Stimulated activated CD8-positive, alpha-beta memory T cell treated with anti-CD3 and anti-CD28 coated beads, Interleukin-4, amount 100 ng/mL, for 1 hour (primary cell): Measurements from ENCODE around the gene SDE2.
"Not testable (repeated sequence)": the region's sequence is repeated elsewhere in the genome, so short reads cannot be mapped to it uniquely, and the experiment has no call there.

Source experiments
- DNase-seq, 2 donors: peaks; one replicate each; pipeline ENCODE4 v3.0.0-alpha.2; 2020; ENCODE audit warnings: low read depth in 2 of 2, low spot score in 1 of 2

Gene SDE2

GRCh38 chr1:226007126-226007892, 8.2 kb upstream of the SDE2 start:
- DNase-seq = not testable (repeated sequence)

GRCh38 chr1:226006686-226007085, 7.5 kb upstream of the SDE2 start:
- DNase-seq = no peak

- DNase-seq = no peak
Measured at GRCh38 chr1:226004396-226004795, 5.3 kb upstream of the SDE2 start.

GRCh38 chr1:226003502-226004170, 4.5 kb upstream of the SDE2 start:
- DNase-seq = no peak

GRCh38 chr1:226002667-226003501, 3.7 kb upstream of the SDE2 start:
- no peak for DNase-seq

- peak; percentile 11 to 21 for DNase-seq
Measured at GRCh38 chr1:226001963-226002666, 3.0 kb upstream of the SDE2 start.

GRCh38 chr1:226001088-226001487, 1.9 kb upstream of the SDE2 start:
- DNase-seq = no peak

GRCh38 chr1:226000493-226001081, 1.4 kb upstream of the SDE2 start:
- not testable (repeated sequence) for DNase-seq

- no peak for DNase-seq
Measured at GRCh38 chr1:225999912-226000337, 782 bp upstream of the SDE2 start.

GRCh38 chr1:225998560-225999226, 450 bp downstream of the SDE2 start:
- DNase-seq = no peak

- DNase-seq = no peak
Measured at GRCh38 chr1:225996946-225997545, 2.1 kb downstream of the SDE2 start.

- DNase-seq = no peak
Measured at GRCh38 chr1:225995919-225996864, 3.0 kb downstream of the SDE2 start.

GRCh38 chr1:225990705-225991464, 8.3 kb downstream of the SDE2 start:
- no peak for DNase-seq

- no peak for DNase-seq
Measured at GRCh38 chr1:225987491-225988316, 11.4 kb downstream of the SDE2 start.

- no peak for DNase-seq
Measured at GRCh38 chr1:225981714-225982113, 17.4 kb downstream of the SDE2 start.

- no peak for DNase-seq
Measured at GRCh38 chr1:225980005-225980836, 18.9 kb downstream of the SDE2 start.
